HEK293T (cell line): ENCODE measurements around the gene CDPF1.

ENCODE experiments used
- CTCF ChIA-PET: fragments of 350-600 bp; formaldehyde crosslinking; extraction: SDS; loops from one replicate; lab custom pipeline; 2021; ENCODE audit warnings: antibody characterized with exemption, inconsistent platforms; lab: Yijun Ruan, JAX
- POLR2A ChIA-PET: fragments of 350-600 bp; formaldehyde crosslinking; extraction: SDS; loops from one replicate; lab custom pipeline; 2020; ENCODE audit warnings: antibody characterized with exemption, inconsistent platforms; lab: Yijun Ruan, JAX
- DNase-seq: peaks from one replicate; pipeline ENCODE4 v3.0.0; 2012; ENCODE audit warnings: mixed read lengths; ENCODE audit errors: extremely low spot score
- ARNT ChIP-seq: fragments of 450-650 bp; IDR thresholded peaks from 2 replicates; pipeline ENCODE4 v1.6.1; 2017; ENCODE audit warnings: mild to moderate bottlenecking
- BHLHE40 ChIP-seq: fragments of 450-650 bp; IDR thresholded peaks from 2 replicates; pipeline ENCODE4 v1.6.1; 2016; ENCODE audit warnings: mild to moderate bottlenecking, moderate library complexity, borderline replicate concordance
- CTBP1 ChIP-seq: fragments of 450-650 bp; IDR thresholded peaks from 2 replicates; pipeline ENCODE4 v1.6.1; 2016; ENCODE audit warnings: borderline replicate concordance
- ELF4 ChIP-seq: fragments of 450-650 bp; IDR thresholded peaks from 2 replicates; pipeline ENCODE4 v1.6.1; 2017; ENCODE audit warnings: antibody characterized with exemption
- FOXA1 ChIP-seq: fragments of 450-650 bp; IDR thresholded peaks from 2 replicates; pipeline ENCODE4 v1.6.1; 2016; ENCODE audit warnings: mild to moderate bottlenecking
- FOXK2 ChIP-seq: fragments of 450-650 bp; IDR thresholded peaks from 2 replicates; pipeline ENCODE4 v1.6.1; 2016; ENCODE audit warnings: mild to moderate bottlenecking
- FOXM1 ChIP-seq: fragments of 450-650 bp; IDR thresholded peaks from 2 replicates; pipeline ENCODE4 v1.6.1; 2017; ENCODE audit warnings: mild to moderate bottlenecking, borderline replicate concordance
- HDGF ChIP-seq: fragments of 450-650 bp; IDR thresholded peaks from 2 replicates; pipeline ENCODE4 v1.6.1; 2017; ENCODE audit warnings: antibody characterized with exemption, borderline replicate concordance
- L3MBTL2 ChIP-seq: fragments of 450-650 bp; conservative IDR thresholded peaks from 2 replicates; pipeline ENCODE4 v1.6.1; 2016; ENCODE audit warnings: mild to moderate bottlenecking
- LEF1 ChIP-seq: fragments of 450-650 bp; IDR thresholded peaks from 2 replicates; pipeline ENCODE4 v1.6.1; 2017; ENCODE audit warnings: mild to moderate bottlenecking, borderline replicate concordance
- NFRKB ChIP-seq: fragments of 450-650 bp; IDR thresholded peaks from 2 replicates; pipeline ENCODE4 v1.6.1; 2016; ENCODE audit warnings: mild to moderate bottlenecking, moderate library complexity
- SP1 ChIP-seq: fragments of 450-650 bp; IDR thresholded peaks from 2 replicates; pipeline ENCODE4 v1.6.1; 2017
- SUZ12 ChIP-seq: fragments of 450-650 bp; IDR thresholded peaks from 2 replicates; pipeline ENCODE4 v1.6.1; 2016; ENCODE audit warnings: mild to moderate bottlenecking
- TARDBP ChIP-seq: fragments of 450-650 bp; IDR thresholded peaks from 2 replicates; pipeline ENCODE4 v1.6.1; 2016
- ZNF384 ChIP-seq: fragments of 450-650 bp; IDR thresholded peaks from 2 replicates; pipeline ENCODE4 v1.6.1; 2016
- TF ChIP-seq, protein P1 (sequence below): fragments of 450-650 bp; IDR thresholded peaks from 2 replicates; pipeline ENCODE4 v1.6.1; 2016

The CDPF1 gene

DNA sequence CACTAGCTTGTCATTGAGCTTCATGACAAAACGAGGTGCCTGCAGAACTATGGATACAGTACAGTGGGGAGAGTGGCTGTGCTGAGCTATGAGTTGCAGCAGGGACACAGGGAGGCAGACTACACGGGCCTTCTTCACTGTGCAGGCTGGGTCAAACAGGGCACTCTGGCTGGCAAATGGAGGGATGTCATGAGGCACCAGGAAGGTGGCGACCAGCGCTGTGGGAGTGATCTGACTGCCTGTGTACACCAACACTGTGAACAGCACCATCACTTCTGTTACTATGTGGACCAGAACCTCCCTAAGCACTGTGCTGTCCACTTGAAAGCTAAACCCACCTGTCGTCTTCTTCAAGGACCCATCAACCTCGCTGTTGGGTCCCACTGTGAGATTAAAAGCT lies 9.9 kb upstream of the CDPF1 start:
- CTCF ChIA-PET = interaction anchor here (0.5 to 0.6 kb wide), 2 partner anchors 59 to 128 kb away, joined by 3 read pairs; no protein-coding TSS in a partner anchor
- TF ChIP-seq BHLHE40 (no peak), NFRKB (no peak), LEF1 (no peak), L3MBTL2 (no peak), ARNT (no peak), FOXA1 (no peak), HDGF (no peak), FOXK2 (no peak), TARDBP (no peak), SUZ12 (no peak), CTBP1 (no peak), ELF4 (no peak), FOXM1 (no peak), ZNF384 (no peak), SP1 (no peak)
- TF ChIP-seq, protein P1, sequence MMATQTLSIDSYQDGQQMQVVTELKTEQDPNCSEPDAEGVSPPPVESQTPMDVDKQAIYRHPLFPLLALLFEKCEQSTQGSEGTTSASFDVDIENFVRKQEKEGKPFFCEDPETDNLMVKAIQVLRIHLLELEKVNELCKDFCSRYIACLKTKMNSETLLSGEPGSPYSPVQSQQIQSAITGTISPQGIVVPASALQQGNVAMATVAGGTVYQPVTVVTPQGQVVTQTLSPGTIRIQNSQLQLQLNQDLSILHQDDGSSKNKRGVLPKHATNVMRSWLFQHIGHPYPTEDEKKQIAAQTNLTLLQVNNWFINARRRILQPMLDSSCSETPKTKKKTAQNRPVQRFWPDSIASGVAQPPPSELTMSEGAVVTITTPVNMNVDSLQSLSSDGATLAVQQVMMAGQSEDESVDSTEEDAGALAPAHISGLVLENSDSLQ = no peak
- POLR2A ChIA-PET = interaction anchor here (1.8 kb wide), 1 partner anchor 10 kb away, joined by 4 read pairs; the partner anchor contains the start of gene CDPF1
- DNase-seq = no peak

DNA sequence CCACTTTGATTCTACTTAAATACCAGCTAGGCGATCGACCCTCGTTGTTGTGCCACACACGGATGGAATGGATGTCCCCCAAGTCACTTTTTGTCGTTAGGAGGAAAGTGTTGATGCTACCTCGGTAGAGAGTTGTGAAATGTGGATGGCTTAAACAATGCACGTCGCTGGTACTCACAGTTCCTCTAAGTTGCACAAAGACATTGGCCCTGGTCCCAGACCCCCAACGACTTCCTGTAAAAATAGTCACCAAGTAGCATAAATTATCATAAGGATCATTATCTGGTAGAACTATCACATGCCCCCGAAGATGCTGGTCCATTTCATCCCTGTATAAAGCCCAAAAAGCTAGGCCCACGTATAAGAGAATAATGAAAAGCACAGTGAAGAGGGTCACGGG lies 9.3 kb upstream of the CDPF1 start:
- no peak for TF ChIP-seq BHLHE40
- TF ChIP-seq ARNT = no peak
- ChIA-PET CTCF (interaction anchor here (0.5 kb wide), 1 partner anchor 59 kb away, joined by 3 read pairs; no protein-coding TSS in a partner anchor), POLR2A (interaction anchor here (1.8 kb wide), 1 partner anchor 9 kb away, joined by 4 read pairs; the partner anchor contains the start of gene CDPF1)
- DNase-seq = no peak

DNA sequence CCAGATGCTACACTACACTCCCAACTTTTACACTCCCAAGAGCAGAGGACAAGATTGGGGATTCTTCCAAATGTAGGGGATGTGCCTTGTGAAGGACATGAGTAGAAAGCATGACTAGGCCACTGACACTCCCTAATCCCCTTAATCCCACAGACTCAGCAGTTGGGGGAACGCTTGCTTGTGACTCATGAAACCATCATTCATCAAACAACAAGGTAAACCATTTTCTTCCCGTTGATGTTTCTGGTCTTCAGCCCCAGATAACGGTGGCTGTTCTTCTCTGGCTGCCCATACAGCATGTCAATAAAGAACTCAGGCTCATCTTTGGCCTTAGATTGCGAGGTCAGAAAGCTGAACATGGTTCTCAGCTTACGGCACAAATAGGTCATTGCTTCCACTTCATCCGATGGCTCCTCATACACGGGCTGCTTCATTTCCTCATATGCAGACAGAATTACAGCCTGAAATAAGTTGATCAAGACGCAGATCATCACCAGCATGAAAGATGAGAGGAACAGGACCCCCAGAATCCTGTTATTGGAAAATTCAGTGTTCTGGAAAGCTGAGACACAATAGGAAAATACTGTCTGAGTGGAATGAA lies 6.4 kb upstream of the CDPF1 start:
- ChIA-PET CTCF (no interaction called here), POLR2A (no interaction called here)
- no peak for TF ChIP-seq LEF1
- TF ChIP-seq FOXA1 = no peak
- TF ChIP-seq TARDBP = no peak
- TF ChIP-seq CTBP1 = no peak
- TF ChIP-seq FOXM1 = no peak
- TF ChIP-seq ZNF384 = no peak
- TF ChIP-seq L3MBTL2 = no peak
- no peak for TF ChIP-seq ARNT
- no peak for DNase-seq

DNA sequence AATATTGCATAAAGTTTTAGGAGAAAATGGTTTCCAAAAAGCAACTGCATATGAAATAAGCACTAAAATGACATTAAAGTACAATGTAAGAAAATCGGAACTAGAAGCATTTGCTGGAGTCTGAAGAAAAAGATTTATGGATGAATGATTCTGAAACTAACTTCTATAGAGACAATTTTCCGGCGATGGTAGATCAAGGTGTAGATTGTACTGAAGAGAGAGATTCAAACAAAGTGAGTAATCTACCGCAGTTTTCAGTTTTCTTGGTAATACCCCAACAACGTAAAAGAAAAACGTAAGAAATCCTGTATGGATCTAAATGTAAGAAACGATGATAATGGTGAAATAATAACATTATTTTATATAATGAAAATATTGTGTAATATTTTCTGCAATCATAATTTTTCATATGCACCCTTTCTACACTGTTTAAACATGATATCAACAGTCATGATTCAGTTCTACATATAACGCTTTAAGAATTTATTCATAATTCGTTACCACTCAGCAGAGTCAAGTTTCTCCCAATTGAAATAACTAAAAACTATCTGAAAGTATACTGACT lies 1.8 kb upstream of the CDPF1 start:
- DNase-seq = no peak
- ChIA-PET CTCF (no interaction called here), POLR2A (no interaction called here)
- TF ChIP-seq, protein P1 = no peak
- TF ChIP-seq ZNF384 (no peak), BHLHE40 (no peak), L3MBTL2 (no peak), FOXM1 (no peak), HDGF (no peak), ARNT (no peak), LEF1 (no peak), ELF4 (no peak), NFRKB (no peak), SUZ12 (no peak), FOXA1 (no peak), CTBP1 (no peak)

DNA sequence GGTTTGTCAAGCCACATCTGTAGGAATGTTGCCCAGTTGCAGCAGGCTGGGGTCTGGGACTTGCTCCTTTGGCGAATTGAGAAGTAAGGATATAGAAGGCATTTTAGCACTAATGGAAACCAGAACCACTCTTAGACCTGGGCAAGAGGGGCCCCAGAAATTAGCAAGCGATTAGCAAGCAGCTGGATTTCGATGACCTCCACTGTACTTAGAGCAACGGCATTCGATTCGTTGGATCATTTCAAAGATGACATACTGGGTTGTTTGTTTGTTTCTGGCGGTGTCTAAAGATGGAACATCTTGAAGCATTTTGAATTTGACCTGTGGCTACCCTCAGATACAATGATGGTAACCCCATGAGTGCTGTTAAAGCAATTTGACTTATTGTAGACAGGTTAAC lies 1.2 kb upstream of the CDPF1 start:
- TF ChIP-seq CTBP1 (no peak), FOXM1 (no peak), ZNF384 (no peak), SUZ12 (no peak), ARNT (no peak), L3MBTL2 (no peak), FOXA1 (no peak)
- ChIA-PET CTCF (interaction anchor here (0.9 kb wide), 1 partner anchor 48 kb away, joined by 3 read pairs; no protein-coding TSS in a partner anchor), POLR2A (interaction anchor here (1.6 kb wide), 1 partner anchor 50 kb away, joined by 6 read pairs; no protein-coding TSS in a partner anchor)
- DNase-seq = no peak

DNA sequence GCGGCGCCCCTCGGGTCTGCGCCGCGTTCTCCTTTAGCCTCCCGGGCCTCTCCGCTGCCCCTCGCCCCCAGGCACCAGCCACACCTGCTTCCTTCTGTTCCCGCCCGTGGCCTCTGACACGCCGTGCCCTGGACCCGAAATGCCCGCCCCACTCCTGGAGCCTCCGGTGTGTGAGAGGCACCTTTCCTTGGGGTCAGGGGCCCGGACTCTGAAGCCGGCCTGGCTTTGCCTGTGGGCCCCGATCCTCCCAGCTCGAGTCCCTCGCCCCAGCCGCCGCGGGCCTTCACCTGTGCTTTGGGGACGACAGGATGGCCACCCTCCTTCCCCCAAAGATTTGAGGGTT lies 661 bp upstream of the CDPF1 start:
- no peak for DNase-seq
- TF ChIP-seq BHLHE40 = no peak
- TF ChIP-seq ZNF384 = no peak
- TF ChIP-seq HDGF = no peak
- no peak for TF ChIP-seq FOXM1
- TF ChIP-seq SUZ12 = no peak
- TF ChIP-seq TARDBP = no peak
- TF ChIP-seq SP1 = no peak
- ChIA-PET POLR2A (interaction anchor here (0.9 to 1.6 kb wide), 12 partner anchors 9 to 128 kb away, joined by 3 to 11 read pairs (median 6); partner anchors contain the start of genes GTSE1, TRMU and TTC38), CTCF (interaction anchor here (0.9 kb wide), 1 partner anchor 49 kb away, joined by 3 read pairs; no protein-coding TSS in a partner anchor)

DNA sequence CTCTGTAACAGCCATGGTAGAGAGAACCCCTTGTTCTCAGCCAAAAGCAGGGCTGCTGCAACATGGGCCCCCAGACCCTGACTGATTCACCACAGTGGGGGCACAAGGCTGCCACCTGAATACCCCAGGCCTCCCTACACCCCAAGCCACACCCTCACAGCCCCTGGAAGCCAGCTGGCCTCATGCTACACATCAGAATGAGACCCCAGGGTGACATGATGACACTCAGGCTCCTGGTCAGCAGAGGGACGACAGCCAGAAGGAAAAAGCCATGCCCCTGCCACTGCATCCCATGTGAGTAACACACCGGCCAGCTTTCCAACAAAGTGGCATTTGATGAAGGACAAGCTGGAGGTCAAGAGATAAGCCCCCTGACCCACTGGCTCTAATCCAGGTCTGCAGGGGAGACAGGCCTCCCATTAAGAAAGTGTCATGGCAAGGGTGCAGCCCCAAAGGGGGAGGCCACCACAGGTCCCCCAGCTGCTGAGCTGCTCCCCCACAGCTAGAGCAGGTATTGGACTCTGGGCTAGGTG lies 2.6 kb downstream of the CDPF1 start:
- ChIA-PET POLR2A (interaction anchor here (0.8 to 1.0 kb wide), 2 partner anchors 9 to 20 kb away, joined by 3 read pairs; partner anchors contain the start of gene TTC38), CTCF (no interaction called here)
- TF ChIP-seq, protein P1 = no peak
- no peak for TF ChIP-seq SP1
- TF ChIP-seq SUZ12 = no peak
- no peak for TF ChIP-seq CTBP1
- TF ChIP-seq HDGF = no peak
- TF ChIP-seq ZNF384 = no peak
- no peak for TF ChIP-seq ELF4
- TF ChIP-seq FOXA1 = no peak
- no peak for TF ChIP-seq FOXK2
- TF ChIP-seq L3MBTL2 = no peak
- TF ChIP-seq NFRKB = no peak
- no peak for TF ChIP-seq BHLHE40
- TF ChIP-seq ARNT = no peak
- DNase-seq = no peak
